Panc1 (cell line): ENCODE data around the gene EHD2. TPM values are rescaled to one million over a fixed set of nuclear protein-coding genes. Genes with fewer than 3 reads are reported as not detected.
A peak's percentile ranks its signal among the peaks of the same experiment; 100 is the strongest.

Experiments
- ATAC-seq: fragments of 200-7000 bp; cut with Tn5 transposase; 2 replicates; pipeline ENCODE4 v1.9.1; 2020; ENCODE audit warnings: mild to moderate bottlenecking, moderate library complexity
- BruUV-seq: library from RNA; stranded (reverse); fragments of 400-500 nt; replicated peaks from 2 replicates; lab custom pipeline; 2021; lab: Mats Ljungman, UMichigan
- CTCF ChIA-PET: fragments of 300-600 bp; sonication (Branson Sonifier 250); formaldehyde crosslinking; loops from one replicate; lab custom pipeline; 2022; ENCODE audit warnings: antibody characterized with exemption; lab: Charles Lee
- POLR2A ChIA-PET: fragments of 300-600 bp; sonication (Branson Sonifier 250); formaldehyde crosslinking; loops from one replicate; lab custom pipeline; 2022; ENCODE audit warnings: antibody characterized with exemption; lab: Charles Lee
- DNase-seq: peaks from one replicate; pipeline ENCODE4 v3.0.0-alpha.2; 2010; ENCODE audit warnings: low read depth, low spot score
- H3K27ac ChIP-seq: 2 replicates; pipeline ENCODE4 v1.5.1; 2011; ENCODE audit warnings: mild to moderate bottlenecking, low read length, inconsistent platforms
- H3K27me3 ChIP-seq: fragments of 200-500 bp; sonication (Bioruptor generic); 2 replicates; pipeline ENCODE4 v1.6.0; 2014; ENCODE audit warnings: low read length, inconsistent platforms; ENCODE audit not compliant: control insufficient read depth, insufficient read depth
- H3K36me3 ChIP-seq: fragments of 200-500 bp; sonication (Bioruptor generic); 2 replicates; pipeline ENCODE4 v1.5.1; 2014; ENCODE audit warnings: inconsistent platforms, mild to moderate bottlenecking, low read length, moderate library complexity; ENCODE audit not compliant: control insufficient read depth, insufficient read depth
- H3K4me1 ChIP-seq: 2 replicates; pipeline ENCODE4 v1.5.1; 2011; ENCODE audit warnings: inconsistent platforms, mild to moderate bottlenecking, low read length, moderate library complexity; ENCODE audit not compliant: control insufficient read depth, insufficient read depth
- H3K4me3 ChIP-seq, 2 experiments: 2 replicates each; pipeline ENCODE4 v1.5.1; 2011 to 2012; ENCODE audit warnings: low read depth in 2 of 2, low read length in 2 of 2, mild to moderate bottlenecking in 2 of 2, inconsistent platforms in 1 of 2, moderate library complexity in 1 of 2
- H3K9me3 ChIP-seq: fragments of 200-500 bp; sonication (Bioruptor generic); 2 replicates; pipeline ENCODE4 v1.5.1; 2014; ENCODE audit warnings: low read depth, mild to moderate bottlenecking, inconsistent platforms, low read length, moderate library complexity; ENCODE audit not compliant: control insufficient read depth, insufficient read depth
- POLR2AphosphoS5 ChIP-seq: IDR thresholded peaks from 2 replicates; pipeline ENCODE4 v1.6.1; 2012; ENCODE audit warnings: mild to moderate bottlenecking, low read depth, low read length, moderate library complexity
- SIN3A ChIP-seq: IDR thresholded peaks from 2 replicates; pipeline ENCODE4 v1.6.1; 2012; ENCODE audit warnings: low read depth, mild to moderate bottlenecking, low read length, moderate library complexity, borderline replicate concordance; ENCODE audit not compliant: insufficient read depth
- TCF7L2 ChIP-seq: IDR thresholded peaks from 2 replicates; pipeline ENCODE4 v1.6.1; 2011; ENCODE audit warnings: mild to moderate bottlenecking, low read depth, low read length, inconsistent platforms
- in situ Hi-C: cut with HindIII; loops from 2 replicates; pipeline ENCODE4 v1.10.0; 2016; ENCODE audit warnings: low sequenced_read_pairs, low pct_unique_long_range_greater_than_20kb
- intact Hi-C: fragments of 100-400 bp; cut with micrococcal nuclease; formaldehyde crosslinking; loops from one replicate; pipeline ENCODE4 v1.10.0; 2022; ENCODE audit not compliant: unreplicated experiment
- total RNA-seq: library from RNA; stranded (reverse); gene quantifications from one replicate; pipeline ENCODE4 v1.2.1, GENCODE V29; 2021; ENCODE audit not compliant: unreplicated experiment
- TF ChIP-seq, protein P1 (sequence below), 2 experiments: IDR thresholded peaks; 2 replicates each; pipeline ENCODE4 v1.6.1; 2011 to 2012; ENCODE audit warnings: low read depth in 2 of 2, control low read depth in 1 of 2, low read length in 1 of 2, mild to moderate bottlenecking in 1 of 2, moderate library complexity in 1 of 2; ENCODE audit not compliant: insufficient read depth in 1 of 2
- TF ChIP-seq, protein P2 (sequence below): fragments of 450-650 bp; IDR thresholded peaks from 2 replicates; pipeline ENCODE4 v1.5.1; 2017; ENCODE audit warnings: mild to moderate bottlenecking

Gene EHD2
- total RNA-seq, 1 experiment from 2014 or later: 41.8 TPM

DNA sequence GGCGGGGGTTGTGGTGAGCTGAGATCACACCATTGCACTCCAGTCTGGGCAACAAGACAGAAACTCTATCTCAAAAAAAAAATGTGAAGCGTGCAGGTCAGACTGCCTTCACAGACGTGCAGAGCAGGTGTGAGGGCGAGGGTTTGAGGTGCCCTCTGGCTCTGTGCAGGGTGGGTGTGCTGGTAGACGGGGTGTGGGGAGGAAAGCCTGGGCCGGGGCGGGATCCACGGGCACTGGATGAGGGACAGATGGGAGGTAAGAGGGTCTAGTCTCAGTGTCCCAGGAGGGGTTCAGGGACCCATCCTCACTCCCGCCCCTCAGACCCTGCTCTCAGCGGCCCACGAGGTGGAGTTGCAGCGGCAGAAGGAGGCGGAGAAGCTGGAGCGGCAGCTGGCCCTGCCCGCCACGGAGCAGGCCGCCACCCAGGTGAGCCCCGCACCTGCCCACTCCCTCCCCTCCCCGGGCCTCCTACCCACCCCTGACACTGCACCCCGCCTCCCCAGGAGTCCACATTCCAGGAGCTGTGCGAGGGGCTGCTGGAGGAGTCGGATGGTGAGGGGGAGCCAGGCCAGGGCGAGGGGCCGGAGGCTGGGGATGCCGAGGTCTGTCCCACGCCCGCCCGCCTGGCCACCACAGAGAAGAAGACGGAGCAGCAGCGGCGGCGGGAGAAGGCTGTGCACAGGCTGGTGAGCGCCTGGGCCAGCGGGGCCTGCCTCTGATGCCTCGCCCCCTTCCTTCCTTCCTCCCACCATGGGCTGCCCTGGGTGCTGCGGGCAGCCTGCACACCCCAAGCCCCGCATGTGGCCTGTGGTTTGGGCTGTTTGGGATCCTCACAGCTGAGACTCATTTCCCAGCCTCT is 41.2 kb downstream of the EHD2 start:
- no peaks in the 10 kb centered on the region for H3K27me3 ChIP-seq
- no peaks in the 10 kb centered on the region; the same call in 1 of the 2 replicates for H3K36me3 ChIP-seq
- no peak overlapping the region for H3K4me3 ChIP-seq
- H3K9me3 ChIP-seq: no peaks in the 10 kb centered on the region
- DNase-seq: no peak
- POLR2A ChIA-PET: no interaction called here
- in situ Hi-C loops (no loop called here), intact Hi-C loops (no loop called here)
- CTCF ChIA-PET: no interaction called here
- peak; percentile 15; the same call in 1 of the 2 replicates for ATAC-seq
- no peak for TF ChIP-seq SIN3A
- TF ChIP-seq, protein P1, sequence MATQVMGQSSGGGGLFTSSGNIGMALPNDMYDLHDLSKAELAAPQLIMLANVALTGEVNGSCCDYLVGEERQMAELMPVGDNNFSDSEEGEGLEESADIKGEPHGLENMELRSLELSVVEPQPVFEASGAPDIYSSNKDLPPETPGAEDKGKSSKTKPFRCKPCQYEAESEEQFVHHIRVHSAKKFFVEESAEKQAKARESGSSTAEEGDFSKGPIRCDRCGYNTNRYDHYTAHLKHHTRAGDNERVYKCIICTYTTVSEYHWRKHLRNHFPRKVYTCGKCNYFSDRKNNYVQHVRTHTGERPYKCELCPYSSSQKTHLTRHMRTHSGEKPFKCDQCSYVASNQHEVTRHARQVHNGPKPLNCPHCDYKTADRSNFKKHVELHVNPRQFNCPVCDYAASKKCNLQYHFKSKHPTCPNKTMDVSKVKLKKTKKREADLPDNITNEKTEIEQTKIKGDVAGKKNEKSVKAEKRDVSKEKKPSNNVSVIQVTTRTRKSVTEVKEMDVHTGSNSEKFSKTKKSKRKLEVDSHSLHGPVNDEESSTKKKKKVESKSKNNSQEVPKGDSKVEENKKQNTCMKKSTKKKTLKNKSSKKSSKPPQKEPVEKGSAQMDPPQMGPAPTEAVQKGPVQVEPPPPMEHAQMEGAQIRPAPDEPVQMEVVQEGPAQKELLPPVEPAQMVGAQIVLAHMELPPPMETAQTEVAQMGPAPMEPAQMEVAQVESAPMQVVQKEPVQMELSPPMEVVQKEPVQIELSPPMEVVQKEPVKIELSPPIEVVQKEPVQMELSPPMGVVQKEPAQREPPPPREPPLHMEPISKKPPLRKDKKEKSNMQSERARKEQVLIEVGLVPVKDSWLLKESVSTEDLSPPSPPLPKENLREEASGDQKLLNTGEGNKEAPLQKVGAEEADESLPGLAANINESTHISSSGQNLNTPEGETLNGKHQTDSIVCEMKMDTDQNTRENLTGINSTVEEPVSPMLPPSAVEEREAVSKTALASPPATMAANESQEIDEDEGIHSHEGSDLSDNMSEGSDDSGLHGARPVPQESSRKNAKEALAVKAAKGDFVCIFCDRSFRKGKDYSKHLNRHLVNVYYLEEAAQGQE (IDR thresholded peaks at IDR 0.05; ENCODE audit: insufficient read depth in 1 of 2, low read depth in 2 of 2, low read length in 1 of 2): no peak
- TF ChIP-seq, protein P2, sequence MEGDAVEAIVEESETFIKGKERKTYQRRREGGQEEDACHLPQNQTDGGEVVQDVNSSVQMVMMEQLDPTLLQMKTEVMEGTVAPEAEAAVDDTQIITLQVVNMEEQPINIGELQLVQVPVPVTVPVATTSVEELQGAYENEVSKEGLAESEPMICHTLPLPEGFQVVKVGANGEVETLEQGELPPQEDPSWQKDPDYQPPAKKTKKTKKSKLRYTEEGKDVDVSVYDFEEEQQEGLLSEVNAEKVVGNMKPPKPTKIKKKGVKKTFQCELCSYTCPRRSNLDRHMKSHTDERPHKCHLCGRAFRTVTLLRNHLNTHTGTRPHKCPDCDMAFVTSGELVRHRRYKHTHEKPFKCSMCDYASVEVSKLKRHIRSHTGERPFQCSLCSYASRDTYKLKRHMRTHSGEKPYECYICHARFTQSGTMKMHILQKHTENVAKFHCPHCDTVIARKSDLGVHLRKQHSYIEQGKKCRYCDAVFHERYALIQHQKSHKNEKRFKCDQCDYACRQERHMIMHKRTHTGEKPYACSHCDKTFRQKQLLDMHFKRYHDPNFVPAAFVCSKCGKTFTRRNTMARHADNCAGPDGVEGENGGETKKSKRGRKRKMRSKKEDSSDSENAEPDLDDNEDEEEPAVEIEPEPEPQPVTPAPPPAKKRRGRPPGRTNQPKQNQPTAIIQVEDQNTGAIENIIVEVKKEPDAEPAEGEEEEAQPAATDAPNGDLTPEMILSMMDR: no peak
- TF ChIP-seq TCF7L2: no peak
- TF ChIP-seq POLR2AphosphoS5: no peak
- no TSS peak for BruUV-seq
- no peak overlapping the region for H3K27ac ChIP-seq
- no peaks in the 10 kb centered on the region for H3K4me1 ChIP-seq

DNA sequence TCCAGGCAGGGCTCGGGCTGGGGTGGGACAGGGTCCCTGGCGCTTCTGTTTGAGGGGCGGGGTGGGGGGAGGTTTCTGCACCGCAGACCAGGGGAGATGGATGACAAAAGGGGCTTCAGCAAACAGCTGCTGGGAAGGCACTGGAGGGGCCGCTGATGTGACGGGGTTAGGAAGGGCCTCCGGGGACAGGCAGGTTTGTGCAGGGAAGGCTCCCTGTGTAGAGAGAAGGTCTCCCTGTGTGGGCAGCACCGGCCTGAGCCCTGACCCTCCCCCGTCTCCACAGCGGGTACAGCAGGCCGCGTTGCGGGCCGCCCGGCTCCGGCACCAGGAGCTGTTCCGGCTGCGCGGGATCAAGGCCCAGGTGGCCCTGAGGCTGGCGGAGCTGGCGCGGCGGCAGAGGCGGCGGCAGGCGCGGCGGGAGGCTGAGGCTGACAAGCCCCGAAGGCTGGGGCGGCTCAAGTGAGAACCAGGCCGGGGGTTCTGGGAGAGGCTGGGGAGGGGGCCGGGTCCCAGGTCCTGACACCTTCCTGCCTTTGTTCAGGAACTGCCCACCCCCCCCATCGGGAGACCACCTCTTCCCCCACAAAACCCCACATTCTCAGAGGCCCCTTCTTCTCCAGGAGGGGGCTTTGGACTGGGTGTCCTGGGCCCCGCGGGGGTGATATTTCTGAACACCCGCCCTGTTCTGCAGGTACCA is 42.0 kb downstream of the EHD2 start:
- Histone ChIP-seq H3K4me3 (no peak overlapping the region), H3K4me1 (no peaks in the 10 kb centered on the region), H3K27me3 (no peaks in the 10 kb centered on the region), H3K27ac (no peak overlapping the region), H3K36me3 (no peaks in the 10 kb centered on the region; the same call in 1 of the 2 replicates), H3K9me3 (no peaks in the 10 kb centered on the region)
- intact Hi-C loops: no loop called here
- no TSS peak for BruUV-seq
- ATAC-seq (no peak), DNase-seq (no peak)
- ChIA-PET POLR2A (no interaction called here), CTCF (no interaction called here)
- TF ChIP-seq, protein P1 (IDR thresholded peaks at IDR 0.05; ENCODE audit: insufficient read depth in 1 of 2, low read depth in 2 of 2, low read length in 1 of 2): no peak
- no peak for TF ChIP-seq TCF7L2
- in situ Hi-C loops: no loop called here
